ENCODE results near the gene ZNF784. TPM values are rescaled to one million over a fixed set of nuclear protein-coding genes. Genes with fewer than 3 reads are reported as not detected.

Gene ZNF784
- total and polyA plus RNA-seq, 2 of the 4 experiments (the other 2 are of a cell fraction), result 2.5 to 3.7 TPM

- Histone ChIP-seq H2AK9ac (replicated peaks; ENCODE audit: low read depth, low read length, poor library complexity) (peak overlapping the region; percentile 81), H2BK5ac (ENCODE audit: low read depth, low read length, poor library complexity, severe bottlenecking) (no peak overlapping the region), H2AK5ac (ENCODE audit: low read depth, low read length) (no peak overlapping the region), H3K4me3 (ENCODE audit: insufficient read depth, low read depth, low read length) (no peak overlapping the region), H3K18ac (ENCODE audit: low read depth, low read length) (no peak overlapping the region), H3K27ac (ENCODE audit: insufficient read depth, low read length) (no peak overlapping the region), H3K36me3 (ENCODE audit: control insufficient read depth, insufficient read depth, low read length) (peaks cover 2% of the 10 kb centered on the region; the same call in 1 of the 2 replicates), H3K27me3 (ENCODE audit: control insufficient read depth, insufficient read depth, low read length) (no peaks in the 10 kb centered on the region), H3K4ac (ENCODE audit: low read depth, low read length) (no peak overlapping the region), H4K8ac (ENCODE audit: low read depth in 2 of 2, low read length in 2 of 2) (no peak overlapping the region; a peak in 1 of 4 replicates), H3K14ac (replicated peaks; ENCODE audit: low read depth, low read length) (no peak overlapping the region), H2AFZ (replicated peaks; ENCODE audit: low read length, poor library complexity) (no peak overlapping the region), H3K23ac (ENCODE audit: low read depth, low read length) (no peak overlapping the region), H4K5ac (ENCODE audit: low read depth, low read length) (no peak overlapping the region), H2BK120ac (ENCODE audit: low read depth, low read length) (no peak overlapping the region), H3K4me1 (ENCODE audit: control insufficient read depth, insufficient read depth, low read length) (peaks cover 9% of the 10 kb centered on the region), H4K20me1 (ENCODE audit: insufficient read depth, low read length) (peaks cover 24% of the 10 kb centered on the region; the same call in 1 of the 2 replicates), H4K91ac (ENCODE audit: insufficient read depth, low read depth, low read length) (no peak overlapping the region), H3K9me1 (ENCODE audit: insufficient read depth, low read length) (peaks cover 8% of the 10 kb centered on the region; the same call in 1 of the 2 replicates), H3K9ac (ENCODE audit: low read depth, low read length) (no peak overlapping the region), H2BK20ac (ENCODE audit: low read depth, low read length) (no peak overlapping the region), H3K4me2 (ENCODE audit: low read depth, low read length) (no peak overlapping the region), H3K79me1 (ENCODE audit: low read depth in 1 of 2, low read length in 2 of 2) (peaks cover 27 to 49% of the 10 kb centered on the region in 2 experiments), H3K9me3 (ENCODE audit: control insufficient read depth, insufficient read depth, low read length) (no peaks in the 10 kb centered on the region), H3K56ac (ENCODE audit: extremely low read depth, insufficient read depth, low read length) (no peak overlapping the region), H2BK15ac (ENCODE audit: low read depth, low read length) (no peak overlapping the region)
- intact Hi-C loops (cut with micrococcal nuclease) (no loop called here), dilution Hi-C loops (cut with HindIII; ENCODE audit: low sequenced_read_pairs, unreplicated experiment) (no loop called here), in situ Hi-C loops (cut with MboI; ENCODE audit: low sequenced_read_pairs) (no loop called here)
- no peak for ATAC-seq (ENCODE audit: low read depth)
- no peak for DNase-seq
- ChIA-PET POLR2A (ENCODE audit: unreplicated experiment) (no interaction called here), CTCF (no interaction called here)
- BruUV-seq (replicated peaks), result no TSS peak
- TF ChIP-seq CTCF (conservative IDR thresholded peaks at IDR 0.05; ENCODE audit: low read depth, low read length), result no peak
- TF ChIP-seq USF2 (IDR thresholded peaks at IDR 0.05; ENCODE audit: low read depth, low read length), result no peak
- TF ChIP-seq NFE2L2 (IDR thresholded peaks at IDR 0.05; ENCODE audit: low read depth, low read length), result no peak
- no peak for TF ChIP-seq CEBPB (IDR thresholded peaks at IDR 0.05; ENCODE audit: low read depth, low read length)
- no peak for TF ChIP-seq MAZ (IDR thresholded peaks at IDR 0.05; ENCODE audit: borderline replicate concordance, low read depth, low read length)
- TF ChIP-seq POLR2A (IDR thresholded peaks at IDR 0.05; ENCODE audit: low read depth, low read length), result no peak
- TF ChIP-seq FOS (IDR thresholded peaks at IDR 0.05; ENCODE audit: low read depth, low read length), result no peak
- TF ChIP-seq MAFK (IDR thresholded peaks at IDR 0.05; ENCODE audit: low read depth, low read length), result no peak
- TF ChIP-seq MXI1 (IDR thresholded peaks at IDR 0.05; ENCODE audit: borderline replicate concordance, low read depth, low read length), result no peak
- no peak for TF ChIP-seq CHD1 (IDR thresholded peaks at IDR 0.05; ENCODE audit: low read depth, low read length)
- no peak for TF ChIP-seq RCOR1 (IDR thresholded peaks at IDR 0.05; ENCODE audit: insufficient replicate concordance, low read length)
- TF ChIP-seq BHLHE40 (IDR thresholded peaks at IDR 0.05; ENCODE audit: low read depth, low read length), result no peak
- TF ChIP-seq SMC3 (IDR thresholded peaks at IDR 0.05; ENCODE audit: low read depth, low read length), result no peak
- no peak for TF ChIP-seq RAD21 (IDR thresholded peaks at IDR 0.05; ENCODE audit: low read length)
- WGBS, 2 experiments (ENCODE audit: extremely low coverage in 2 of 2, insufficient read length in 1 of 2), result 84 to 100% methylated on average over 2 to 10 of the region's 22 CpGs
These were observed 20.6 kb downstream of the ZNF784 start for GRCh38 chr19:55603581-55604292.

All from IMR-90 (cell line).